ENCODE measurements around the gene KIF11. TPM values are rescaled to one million over a fixed set of nuclear protein-coding genes. Genes with fewer than 3 reads are reported as not detected.
"Not testable (repeated sequence)": the region's sequence is repeated elsewhere in the genome, so short reads cannot be mapped to it uniquely, and the experiment has no call there.

The KIF11 gene
- total RNA-seq, 1 donor from 2014 or later: 9.4 TPM

- Mint-ChIP-seq H3K9me3 (ENCODE audit: unreplicated experiment) (no peaks in the 10 kb centered on the region), H3K4me3 (ENCODE audit: unreplicated experiment) (no peak overlapping the region), H3K27me3 (ENCODE audit: unreplicated experiment) (peaks cover 4% of the 10 kb centered on the region), H3K4me1 (ENCODE audit: unreplicated experiment) (peaks cover 13% of the 10 kb centered on the region), H3K27ac (ENCODE audit: unreplicated experiment) (no peak overlapping the region), H3K36me3 (ENCODE audit: low read depth, unreplicated experiment) (peaks cover 11% of the 10 kb centered on the region)
- no peak for TF ChIP-seq CTCF (IDR thresholded peaks at IDR 0.05; ENCODE audit: unreplicated experiment)
- no peak for DNase-seq (ENCODE audit: low spot score)
These were observed 23.9 kb upstream of the KIF11 start for GRCh38 chr10:92569071-92569470.

- not testable (repeated sequence) for DNase-seq (ENCODE audit: low spot score); H3K36me3 Mint-ChIP-seq (ENCODE audit: low read depth, unreplicated experiment); H3K4me3 Mint-ChIP-seq (ENCODE audit: unreplicated experiment)
These were observed 23.3 kb upstream of the KIF11 start for GRCh38 chr10:92569663-92570062.

GRCh38 chr10:92571649-92572048 lies 21.3 kb upstream of the KIF11 start:
- Mint-ChIP-seq H3K27me3 (ENCODE audit: unreplicated experiment) (peaks cover 4% of the 10 kb centered on the region), H3K9me3 (ENCODE audit: unreplicated experiment) (no peaks in the 10 kb centered on the region), H3K27ac (ENCODE audit: unreplicated experiment) (no peak overlapping the region), H3K4me3 (ENCODE audit: unreplicated experiment) (no peak overlapping the region), H3K4me1 (ENCODE audit: unreplicated experiment) (peaks cover 18% of the 10 kb centered on the region), H3K36me3 (ENCODE audit: low read depth, unreplicated experiment) (peaks cover 4% of the 10 kb centered on the region)
- DNase-seq (ENCODE audit: low spot score): no peak
- no peak for TF ChIP-seq CTCF (IDR thresholded peaks at IDR 0.05; ENCODE audit: unreplicated experiment)

More at GRCh38 chr10:92569663-92570062, 23.3 kb upstream of the KIF11 start:
- H3K27me3 Mint-ChIP-seq (ENCODE audit: unreplicated experiment); H3K9me3 Mint-ChIP-seq (ENCODE audit: unreplicated experiment); H3K27ac Mint-ChIP-seq (ENCODE audit: unreplicated experiment): not testable (repeated sequence)
- peaks cover 12% of the 10 kb centered on the region for H3K4me1 Mint-ChIP-seq (ENCODE audit: unreplicated experiment)

GRCh38 chr10:92572362-92573090 lies 20.4 kb upstream of the KIF11 start:
- H3K36me3 Mint-ChIP-seq (ENCODE audit: low read depth, unreplicated experiment): no peaks in the 10 kb centered on the region

GRCh38 chr10:92573091-92573797 lies 19.7 kb upstream of the KIF11 start:
- DNase-seq (ENCODE audit: low spot score): peak; percentile 41
- Mint-ChIP-seq H3K4me3 (ENCODE audit: unreplicated experiment) (peak overlapping the region; percentile 85), H3K4me1 (ENCODE audit: unreplicated experiment) (peaks cover 18% of the 10 kb centered on the region), H3K27me3 (ENCODE audit: unreplicated experiment) (peaks cover 4% of the 10 kb centered on the region), H3K27ac (ENCODE audit: unreplicated experiment) (peak overlapping the region; percentile 0), H3K36me3 (ENCODE audit: low read depth, unreplicated experiment) (no peaks in the 10 kb centered on the region), H3K9me3 (ENCODE audit: unreplicated experiment) (no peaks in the 10 kb centered on the region)
- no peak for TF ChIP-seq CTCF (IDR thresholded peaks at IDR 0.05; ENCODE audit: unreplicated experiment)

More at GRCh38 chr10:92572362-92573090, 20.4 kb upstream of the KIF11 start:
- TF ChIP-seq CTCF (IDR thresholded peaks at IDR 0.05; ENCODE audit: unreplicated experiment): no peak
- Mint-ChIP-seq H3K4me1 (ENCODE audit: unreplicated experiment) (peaks cover 18% of the 10 kb centered on the region), H3K27ac (ENCODE audit: unreplicated experiment) (peak overlapping the region; percentile 16), H3K9me3 (ENCODE audit: unreplicated experiment) (no peaks in the 10 kb centered on the region), H3K4me3 (ENCODE audit: unreplicated experiment) (peak overlapping the region; percentile 85), H3K27me3 (ENCODE audit: unreplicated experiment) (peaks cover 4% of the 10 kb centered on the region)
- no peak for DNase-seq (ENCODE audit: low spot score)
